HL-60 (cell line): ENCODE measurements around the gene DBN1.

ENCODE experiments used
- POLR2AphosphoS5 ChIP-seq: IDR thresholded peaks from 2 replicates; pipeline ENCODE4 v1.6.1; 2012; ENCODE audit warnings: low read depth
- REST ChIP-seq: IDR thresholded peaks from 2 replicates; pipeline ENCODE4 v1.6.1; 2012; ENCODE audit warnings: low read depth; ENCODE audit not compliant: insufficient replicate concordance
- TF ChIP-seq, protein P1 (sequence below): IDR thresholded peaks from one replicate; pipeline ENCODE4 v1.5.1; 2011; ENCODE audit warnings: low read length, control low read depth, inconsistent platforms; ENCODE audit not compliant: insufficient read depth

- TF ChIP-seq, protein P1, sequence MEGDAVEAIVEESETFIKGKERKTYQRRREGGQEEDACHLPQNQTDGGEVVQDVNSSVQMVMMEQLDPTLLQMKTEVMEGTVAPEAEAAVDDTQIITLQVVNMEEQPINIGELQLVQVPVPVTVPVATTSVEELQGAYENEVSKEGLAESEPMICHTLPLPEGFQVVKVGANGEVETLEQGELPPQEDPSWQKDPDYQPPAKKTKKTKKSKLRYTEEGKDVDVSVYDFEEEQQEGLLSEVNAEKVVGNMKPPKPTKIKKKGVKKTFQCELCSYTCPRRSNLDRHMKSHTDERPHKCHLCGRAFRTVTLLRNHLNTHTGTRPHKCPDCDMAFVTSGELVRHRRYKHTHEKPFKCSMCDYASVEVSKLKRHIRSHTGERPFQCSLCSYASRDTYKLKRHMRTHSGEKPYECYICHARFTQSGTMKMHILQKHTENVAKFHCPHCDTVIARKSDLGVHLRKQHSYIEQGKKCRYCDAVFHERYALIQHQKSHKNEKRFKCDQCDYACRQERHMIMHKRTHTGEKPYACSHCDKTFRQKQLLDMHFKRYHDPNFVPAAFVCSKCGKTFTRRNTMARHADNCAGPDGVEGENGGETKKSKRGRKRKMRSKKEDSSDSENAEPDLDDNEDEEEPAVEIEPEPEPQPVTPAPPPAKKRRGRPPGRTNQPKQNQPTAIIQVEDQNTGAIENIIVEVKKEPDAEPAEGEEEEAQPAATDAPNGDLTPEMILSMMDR = no peak
- no peak for TF ChIP-seq POLR2AphosphoS5
- no peak for TF ChIP-seq REST
These were observed 39.4 kb upstream of the DBN1 start for GRCh38 chr5:177512736-177513380.
